Right lobe of liver (tissue), 4 donors: Measurements from ENCODE around the gene MRPL2.

Experiments
- CTCF ChIP-seq, 4 donors: fragments of 200-600 bp in 3 of 4; fragments of 450-650 bp in 1 of 4; IDR thresholded peaks; one replicate each; pipeline versions ENCODE4 v1.5.1 to v1.8.0; 2016 to 2022; ENCODE audit warnings: antibody characterized with exemption in 4 of 4, mild to moderate bottlenecking in 2 of 4
- POLR2A ChIP-seq: fragments of 450-650 bp; IDR thresholded peaks from one replicate; pipeline ENCODE4 v1.6.1; 2017; ENCODE audit warnings: antibody characterized with exemption, mild to moderate bottlenecking
- donor health status: DM: no; HTN: no; CAD: no.
- donor health status: DM: no; HTN: no; CAD: no.
- donor health status: DM: no; HTN: yes; CAD: no.

GRCh38 chr6:43034190-43034525 is 25.1 kb downstream of the MRPL2 start:
- TF ChIP-seq POLR2A (no peak), CTCF (IDR thresholded peaks at IDR 0.05) (no peak)
